ENCODE data around the gene VAMP2. TPM values are rescaled to one million over a fixed set of nuclear protein-coding genes. Genes with fewer than 3 reads are reported as not detected.

VAMP2 gene
- total RNA-seq, 1 donor from 2014 or later: 117 TPM

- H3K36me3 Mint-ChIP-seq (ENCODE audit: unreplicated experiment): no peaks in the 10 kb centered on the region
- peaks cover 27% of the 10 kb centered on the region for H3K4me1 Mint-ChIP-seq (ENCODE audit: low read depth, unreplicated experiment)
- peak overlapping the region; percentile 82 for H3K27ac Mint-ChIP-seq (ENCODE audit: unreplicated experiment)
- H3K27me3 Mint-ChIP-seq (ENCODE audit: unreplicated experiment): peaks cover 52% of the 10 kb centered on the region
- no peak for DNase-seq
- no peak for TF ChIP-seq CTCF (IDR thresholded peaks at IDR 0.05; ENCODE audit: partially characterized antibody, unreplicated experiment)
- peaks cover 44% of the 10 kb centered on the region for H3K9me3 Mint-ChIP-seq (ENCODE audit: unreplicated experiment)
- H3K4me3 Mint-ChIP-seq (ENCODE audit: unreplicated experiment): peak overlapping the region; percentile 95
Measured at GRCh38 chr17:8124350-8125153, 38.2 kb downstream of the VAMP2 start.

GRCh38 chr17:8123695-8124349 is 38.9 kb downstream of the VAMP2 start, which contains the start of gene HES7:
HES7 (minus strand) TSS chr17:8124106; CDS start chr17:8124084, 22 bp downstream.
- Mint-ChIP-seq H3K4me3 (ENCODE audit: unreplicated experiment) (peak within 1 kb of the TSS; percentile 95), H3K36me3 (ENCODE audit: unreplicated experiment) (no peaks in the 10 kb centered on the region), H3K4me1 (ENCODE audit: low read depth, unreplicated experiment) (peaks cover 27% of the 10 kb centered on the region), H3K27me3 (ENCODE audit: unreplicated experiment) (peaks cover 58% of the 10 kb centered on the region), H3K9me3 (ENCODE audit: unreplicated experiment) (peaks cover 51% of the 10 kb centered on the region), H3K27ac (ENCODE audit: unreplicated experiment) (peak within 1 kb of the TSS; percentile 82)
- no peak for TF ChIP-seq CTCF (IDR thresholded peaks at IDR 0.05; ENCODE audit: partially characterized antibody, unreplicated experiment)
- peak; percentile 53 for DNase-seq

- Mint-ChIP-seq H3K27me3 (ENCODE audit: unreplicated experiment) (peaks cover 65% of the 10 kb centered on the region), H3K4me3 (ENCODE audit: unreplicated experiment) (peak overlapping the region; percentile 95), H3K36me3 (ENCODE audit: unreplicated experiment) (no peaks in the 10 kb centered on the region), H3K9me3 (ENCODE audit: unreplicated experiment) (peaks cover 56% of the 10 kb centered on the region), H3K27ac (ENCODE audit: unreplicated experiment) (no peak overlapping the region), H3K4me1 (ENCODE audit: low read depth, unreplicated experiment) (peaks cover 31% of the 10 kb centered on the region)
- DNase-seq: peak; percentile 55
- no peak for TF ChIP-seq CTCF (IDR thresholded peaks at IDR 0.05; ENCODE audit: partially characterized antibody, unreplicated experiment)
Measured at GRCh38 chr17:8122924-8123694, 39.6 kb downstream of the VAMP2 start.

- Mint-ChIP-seq H3K9me3 (ENCODE audit: unreplicated experiment) (peaks cover 57% of the 10 kb centered on the region), H3K4me1 (ENCODE audit: low read depth, unreplicated experiment) (peaks cover 33% of the 10 kb centered on the region), H3K4me3 (ENCODE audit: unreplicated experiment) (peak overlapping the region; percentile 95), H3K36me3 (ENCODE audit: unreplicated experiment) (no peaks in the 10 kb centered on the region), H3K27ac (ENCODE audit: unreplicated experiment) (peak overlapping the region; percentile 17), H3K27me3 (ENCODE audit: unreplicated experiment) (peaks cover 66% of the 10 kb centered on the region)
- no peak for TF ChIP-seq CTCF (IDR thresholded peaks at IDR 0.05; ENCODE audit: partially characterized antibody, unreplicated experiment)
- DNase-seq: peak; percentile 52
Measured at GRCh38 chr17:8122422-8122923, 40.3 kb downstream of the VAMP2 start.
